NCI-H1092 treated with DMSO at 0.1 percent for 48 hours (cell line): ENCODE data around the gene ANKS6.

ENCODE experiments used
- DNase-seq: peaks from one replicate; lab custom pipeline; 2025; lab: John Stamatoyannopoulos, UW

The ANKS6 gene

DNA sequence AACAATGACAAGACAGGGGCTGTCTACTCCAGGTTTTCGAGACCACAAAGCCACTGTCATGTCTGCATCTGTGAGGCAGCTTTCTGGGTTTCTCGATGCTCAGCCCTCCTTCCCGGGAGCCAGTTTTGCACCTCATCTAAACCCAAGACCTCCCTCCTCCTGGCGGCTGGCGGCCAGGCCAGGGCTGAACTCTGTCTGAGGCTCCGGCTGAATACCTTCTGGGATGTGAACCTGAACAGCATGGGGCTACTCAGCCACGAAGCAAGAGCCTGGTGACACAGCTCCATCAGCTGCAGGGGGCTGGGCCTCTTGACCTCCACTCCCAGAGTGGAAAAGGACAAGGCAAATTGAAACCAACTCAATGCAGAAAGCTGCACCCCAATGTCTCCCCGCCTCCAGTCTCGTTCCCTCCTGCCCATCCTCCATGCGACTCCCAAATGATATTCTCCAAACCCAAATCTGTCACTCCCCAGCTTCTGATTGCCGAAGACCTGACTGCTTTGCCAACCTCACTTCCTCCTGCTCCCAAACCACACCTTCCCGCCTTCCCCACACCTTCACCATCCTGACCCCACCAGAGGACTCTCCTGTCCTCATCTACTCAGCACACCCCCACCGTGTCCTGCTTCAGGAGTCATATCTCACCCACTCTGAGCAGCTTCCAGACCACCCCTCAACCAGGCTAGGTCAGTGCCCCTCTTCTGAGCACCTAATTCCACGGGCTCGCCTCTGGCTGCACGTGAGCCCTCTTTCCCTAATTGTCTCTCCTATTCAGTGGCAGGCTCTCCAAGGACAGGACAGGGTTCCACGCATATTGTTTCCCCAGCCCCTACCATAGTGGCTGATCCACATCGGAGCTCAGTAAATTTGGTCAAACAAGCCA is 4.5 kb downstream of the ANKS6 start:
- DNase-seq: no peak

DNA sequence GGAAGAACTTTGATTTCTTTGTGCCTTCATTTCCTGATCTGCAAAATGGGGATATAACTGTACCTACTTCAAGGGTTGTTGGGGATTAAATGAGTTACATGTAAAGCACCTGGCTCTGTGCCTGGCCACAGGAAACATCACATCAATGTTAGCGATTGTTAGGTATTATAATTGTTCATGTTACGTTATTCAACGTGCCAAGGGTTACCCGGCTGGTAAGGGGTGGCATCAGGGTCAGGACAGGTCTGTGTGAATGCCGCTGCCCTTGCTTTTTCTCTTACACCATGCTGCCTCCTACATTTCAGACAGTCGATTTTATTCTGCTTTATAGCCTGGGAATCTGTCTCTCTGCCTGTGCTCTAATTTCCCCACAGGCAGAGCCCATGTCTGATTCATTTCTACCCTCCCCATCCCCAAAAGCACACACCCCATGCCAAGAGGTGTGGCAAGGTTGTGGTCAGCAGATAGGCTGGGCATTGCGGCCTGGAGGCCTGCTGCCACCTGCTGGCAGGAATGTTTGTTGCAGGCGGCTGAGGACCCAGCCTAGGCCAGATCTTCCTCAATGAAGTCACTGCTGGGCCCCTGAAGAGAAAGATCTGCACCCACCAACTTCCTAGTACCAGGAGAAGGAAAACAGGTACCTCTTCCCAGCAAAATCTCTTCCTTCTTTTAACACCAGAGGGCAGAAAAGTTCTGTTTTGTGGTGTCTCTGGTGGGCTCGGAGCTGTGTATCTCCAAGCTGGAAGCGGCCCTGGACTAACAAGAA is 5.3 kb downstream of the ANKS6 start:
- DNase-seq: peak; percentile 8

DNA sequence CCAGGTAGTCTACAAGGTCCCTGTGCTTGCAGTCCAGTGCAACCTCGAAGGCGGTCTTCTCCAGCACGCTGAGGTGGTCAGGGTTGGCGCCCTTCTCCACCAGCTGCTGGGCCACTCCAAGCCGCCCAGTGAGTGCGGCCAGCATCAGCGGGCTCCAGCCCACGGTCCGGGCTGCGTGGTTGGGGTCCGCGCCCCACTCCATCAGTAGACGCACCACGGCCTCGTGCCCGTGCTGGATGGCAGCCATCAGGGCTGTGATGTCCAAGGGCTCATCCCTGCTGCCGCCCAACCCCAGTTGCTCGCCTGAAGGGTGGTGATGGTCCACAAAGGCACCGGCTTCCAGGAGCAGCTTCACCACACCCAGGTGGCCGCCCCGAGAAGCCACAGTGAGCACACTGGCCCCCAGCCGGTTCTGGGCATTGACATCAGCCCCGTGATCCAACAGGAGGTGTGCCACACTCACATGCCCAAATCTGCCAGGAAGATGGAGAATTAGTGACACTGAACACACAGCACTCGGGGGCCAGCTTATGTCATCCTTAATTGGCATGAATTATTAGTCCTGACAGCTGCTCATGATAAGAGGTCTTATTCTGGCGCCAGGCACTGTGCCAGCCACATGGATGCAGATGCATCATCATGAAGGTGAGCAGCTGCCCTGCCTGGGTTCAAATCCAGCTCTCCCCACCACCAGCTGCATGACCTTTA is 6.1 kb downstream of the ANKS6 start:
- no peak for DNase-seq

DNA sequence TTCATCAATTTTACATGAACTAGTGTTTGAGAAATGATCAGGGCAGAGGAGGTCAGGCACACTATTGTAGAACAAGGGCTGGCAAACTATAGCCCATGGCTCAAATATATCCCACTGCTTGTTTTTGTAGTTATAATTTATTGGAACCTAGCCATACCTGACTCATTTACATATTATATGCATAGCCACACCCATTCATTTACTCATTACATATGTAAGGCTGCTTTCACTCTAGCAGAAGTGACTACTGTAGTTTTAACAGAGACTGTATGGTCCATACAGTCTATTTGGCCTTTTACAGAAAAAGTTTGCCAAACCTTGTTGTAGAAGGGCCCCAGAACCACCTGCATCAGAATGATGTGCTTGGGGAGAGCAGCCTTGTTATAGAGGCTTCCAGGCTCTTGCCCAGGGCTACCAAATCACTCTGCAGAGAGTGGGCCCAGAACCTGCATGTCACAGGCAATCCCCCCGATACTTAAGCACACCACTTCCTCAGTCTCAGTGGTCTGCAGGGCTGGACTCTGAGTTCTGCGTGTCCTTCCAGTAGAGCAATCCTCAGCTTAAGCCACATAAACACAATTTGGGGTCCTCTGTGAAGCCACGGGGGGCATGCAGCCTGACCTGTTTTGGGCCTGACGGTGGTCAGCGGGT is 6.7 kb downstream of the ANKS6 start:
- no peak for DNase-seq

DNA sequence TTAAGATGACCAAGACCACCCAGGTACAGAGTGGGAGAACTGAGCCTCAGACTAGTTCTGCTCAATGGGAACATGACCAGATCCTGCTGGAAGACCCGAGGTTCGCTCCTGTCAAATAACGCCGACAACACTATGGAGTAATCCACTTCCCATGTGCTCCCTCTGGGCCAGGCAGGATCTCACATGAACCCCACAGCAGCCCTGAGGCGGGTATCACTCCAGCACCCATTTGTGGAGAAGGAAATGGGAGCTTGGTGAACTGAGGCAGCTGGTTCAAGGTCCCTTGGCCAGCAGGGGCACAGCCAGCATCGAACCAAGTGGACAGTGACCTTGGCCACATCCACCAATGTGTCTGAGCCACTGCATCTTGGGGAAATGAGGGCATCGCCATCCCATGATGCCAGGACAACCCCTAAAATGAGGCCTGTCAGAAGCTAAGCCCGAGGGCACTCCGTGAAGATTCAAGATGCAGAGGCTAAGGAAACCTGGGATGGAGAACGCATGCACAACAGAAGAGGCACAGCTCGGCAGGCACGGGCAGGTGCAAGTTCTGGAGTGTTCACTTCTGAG is 8.5 kb downstream of the ANKS6 start:
- DNase-seq: no peak

DNA sequence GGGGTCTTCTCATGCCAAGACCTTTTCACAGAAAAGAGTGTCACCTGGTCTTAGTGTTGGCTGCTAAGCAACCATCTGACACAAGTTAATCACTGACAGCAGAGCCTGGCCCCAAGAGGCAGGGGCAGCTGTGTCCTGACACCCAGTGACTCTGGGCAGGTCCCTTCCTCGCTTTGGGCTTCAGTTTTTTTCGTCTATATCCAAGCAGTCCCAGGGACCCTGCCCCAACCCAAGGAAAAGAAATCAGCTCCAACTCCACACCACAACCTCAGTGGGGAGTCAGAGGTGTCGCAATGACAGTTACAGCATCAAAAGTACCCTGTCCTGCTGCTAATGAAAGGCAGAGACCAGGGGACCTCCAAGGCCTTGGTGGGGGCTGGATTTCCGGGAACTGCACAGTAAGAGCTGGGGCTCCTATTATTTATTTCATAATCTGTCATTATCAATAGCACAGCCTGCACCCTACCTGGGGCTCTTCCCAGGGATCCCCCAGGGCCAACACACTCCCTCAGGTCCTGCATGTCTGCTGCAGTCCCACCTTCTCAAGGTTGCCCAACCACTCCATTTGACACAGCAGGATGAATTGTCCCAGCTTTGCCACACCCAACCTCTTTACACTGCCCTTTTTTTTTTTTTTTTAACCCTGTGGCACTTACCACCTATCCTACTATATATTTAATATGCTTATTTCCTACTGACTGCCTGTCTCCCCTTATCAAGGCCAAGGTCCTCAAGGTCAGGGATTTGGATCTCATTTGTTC is 9.4 kb downstream of the ANKS6 start:
- DNase-seq: no peak

DNA sequence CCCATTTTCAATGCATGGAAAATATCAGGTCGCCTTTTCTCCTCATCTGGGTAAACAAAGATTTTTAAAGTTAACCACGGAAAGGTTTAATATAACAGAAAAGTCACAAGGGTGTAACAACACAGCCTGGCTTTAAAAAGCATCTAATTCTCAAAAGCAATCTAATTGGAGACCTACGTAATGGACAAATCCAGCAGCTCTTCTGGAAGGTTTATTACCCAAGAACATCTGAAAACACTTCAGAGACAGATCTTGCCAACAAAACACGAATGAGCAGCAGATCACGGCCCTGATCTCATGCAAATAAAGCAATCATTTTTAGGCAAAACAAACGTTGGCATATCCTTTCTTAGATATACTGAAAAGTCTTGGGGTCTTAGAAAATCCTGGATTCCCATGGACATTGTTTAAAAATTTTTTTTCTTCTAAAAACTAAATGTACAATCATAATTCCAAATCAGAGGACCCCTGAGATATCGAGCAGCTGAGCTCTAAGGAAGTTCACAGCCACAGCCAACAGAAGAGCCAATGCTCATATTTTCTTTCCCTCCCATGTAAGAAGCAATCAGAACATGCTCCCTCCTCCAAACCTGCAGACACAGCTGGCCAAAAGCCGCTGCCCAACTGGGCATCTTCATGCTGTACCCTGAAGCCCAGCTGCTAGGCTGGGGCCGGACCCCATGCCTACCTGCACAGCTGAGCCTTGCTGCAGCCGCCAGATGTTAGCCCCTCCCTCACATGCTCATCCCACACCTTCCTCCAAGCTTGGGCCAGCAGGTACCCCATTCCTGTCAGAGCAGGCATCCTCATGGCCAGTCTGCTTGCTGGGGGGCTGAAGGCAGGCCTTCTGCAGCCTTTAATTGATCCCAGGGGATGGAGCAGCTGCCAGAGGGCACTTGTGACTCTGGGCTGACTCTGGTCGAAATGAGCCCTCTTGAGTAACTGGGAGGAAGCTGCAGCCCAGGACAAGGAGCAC is 11.2 kb downstream of the ANKS6 start:
- DNase-seq: no peak

DNA sequence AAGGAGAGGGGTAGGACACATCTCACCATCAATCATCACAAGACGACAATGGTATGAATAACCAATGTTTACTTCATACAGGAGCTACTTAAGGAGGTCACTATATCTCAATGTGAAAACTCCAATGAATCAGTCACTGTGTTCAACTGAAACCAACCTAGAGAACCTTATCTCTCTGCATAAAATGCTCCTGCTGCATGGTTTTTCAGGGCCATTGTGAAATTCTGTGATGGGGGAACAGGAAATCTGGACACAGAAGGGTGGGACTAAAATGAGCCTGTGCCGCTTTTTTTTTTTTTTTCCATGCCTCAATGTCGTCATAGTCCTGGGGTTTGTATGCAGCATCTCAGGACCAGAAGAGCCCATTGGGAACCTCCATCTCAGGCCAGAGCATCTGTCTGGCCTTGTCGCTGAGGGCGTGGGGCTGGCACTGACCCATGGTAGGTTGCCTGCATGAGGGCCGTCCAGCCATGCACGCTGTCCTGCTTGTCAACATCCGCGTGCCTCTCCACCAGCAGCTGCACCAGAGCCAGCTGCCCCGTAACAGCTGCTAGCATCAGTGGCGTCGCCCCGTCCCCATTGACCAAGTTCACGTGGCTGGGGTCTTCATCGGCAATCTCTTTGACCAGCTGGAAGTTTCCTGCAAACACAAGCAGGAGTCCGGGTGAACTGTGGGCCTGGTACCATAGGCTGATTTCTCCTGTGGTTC is 12.7 kb downstream of the ANKS6 start:
- no peak for DNase-seq

DNA sequence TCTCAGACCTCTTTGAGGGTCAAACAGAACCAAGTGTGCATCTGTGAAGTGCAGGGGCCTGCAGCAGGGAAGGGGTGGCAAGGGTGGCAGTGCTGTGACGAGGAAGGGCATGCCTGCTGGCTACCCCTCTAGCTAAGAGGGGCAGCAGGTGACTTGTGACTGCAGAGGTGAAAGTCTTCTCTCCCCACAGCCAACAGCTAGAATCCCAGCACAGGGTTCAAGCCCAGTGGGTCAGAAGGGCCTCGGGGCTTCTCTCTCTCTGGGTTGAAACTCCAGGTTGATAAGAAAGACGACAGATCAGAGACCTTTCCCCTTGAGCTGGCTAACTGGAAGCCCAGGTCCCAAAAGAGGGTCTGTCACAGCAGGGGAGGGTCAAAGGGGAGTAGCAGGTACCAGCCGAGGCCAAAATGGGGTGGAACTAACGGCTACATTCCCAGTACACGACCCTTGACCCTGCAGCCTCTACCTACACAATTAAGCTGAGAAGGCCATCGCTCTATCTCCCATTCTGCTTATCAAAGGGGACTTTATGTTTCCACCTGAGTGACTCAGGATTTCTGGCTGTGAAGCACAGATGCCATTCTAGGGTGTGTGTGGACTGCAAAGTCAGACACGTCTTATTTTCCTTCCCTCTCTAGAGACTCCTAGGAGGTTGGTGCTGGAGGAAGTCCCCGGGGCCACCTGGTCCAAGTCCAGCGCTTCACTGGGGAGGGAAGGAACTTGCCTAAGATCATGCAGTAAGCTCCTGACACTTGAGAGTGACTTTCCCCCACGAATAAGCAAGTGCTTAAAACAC is 14.6 kb downstream of the ANKS6 start:
- DNase-seq: no peak

DNA sequence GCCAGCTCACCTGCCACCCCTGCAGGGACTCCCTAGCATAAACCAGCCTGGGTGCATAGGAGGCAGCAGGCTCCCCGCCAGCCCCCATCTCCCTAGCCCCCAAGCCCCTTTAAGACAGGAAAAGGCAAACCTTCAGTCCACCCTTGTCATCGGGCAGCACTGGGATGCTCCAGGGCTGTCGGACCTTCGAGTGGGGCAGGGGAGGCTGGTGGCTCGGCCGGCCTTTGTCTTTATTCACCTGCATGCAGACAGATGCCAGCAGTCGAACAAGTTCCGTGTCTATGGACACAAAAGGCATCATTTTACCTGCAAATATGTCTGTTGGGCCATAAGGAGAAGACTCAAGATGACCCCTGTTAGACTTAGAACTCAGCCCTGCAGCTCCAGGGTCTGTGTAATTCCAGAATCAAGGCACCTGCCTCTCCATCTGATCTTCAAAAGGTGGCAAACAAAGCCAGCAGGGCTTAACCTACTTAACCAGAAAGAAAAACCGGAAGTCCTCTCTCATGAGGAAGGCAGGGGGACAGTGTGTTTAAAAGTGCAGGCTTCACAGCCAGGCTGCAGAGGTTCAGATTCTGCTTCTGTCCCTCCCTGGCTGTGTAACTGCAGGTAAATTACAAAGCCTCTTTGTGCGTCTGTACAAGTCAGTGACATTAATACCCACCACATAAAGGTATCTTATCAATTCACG is 16.2 kb downstream of the ANKS6 start:
- no peak for DNase-seq

DNA sequence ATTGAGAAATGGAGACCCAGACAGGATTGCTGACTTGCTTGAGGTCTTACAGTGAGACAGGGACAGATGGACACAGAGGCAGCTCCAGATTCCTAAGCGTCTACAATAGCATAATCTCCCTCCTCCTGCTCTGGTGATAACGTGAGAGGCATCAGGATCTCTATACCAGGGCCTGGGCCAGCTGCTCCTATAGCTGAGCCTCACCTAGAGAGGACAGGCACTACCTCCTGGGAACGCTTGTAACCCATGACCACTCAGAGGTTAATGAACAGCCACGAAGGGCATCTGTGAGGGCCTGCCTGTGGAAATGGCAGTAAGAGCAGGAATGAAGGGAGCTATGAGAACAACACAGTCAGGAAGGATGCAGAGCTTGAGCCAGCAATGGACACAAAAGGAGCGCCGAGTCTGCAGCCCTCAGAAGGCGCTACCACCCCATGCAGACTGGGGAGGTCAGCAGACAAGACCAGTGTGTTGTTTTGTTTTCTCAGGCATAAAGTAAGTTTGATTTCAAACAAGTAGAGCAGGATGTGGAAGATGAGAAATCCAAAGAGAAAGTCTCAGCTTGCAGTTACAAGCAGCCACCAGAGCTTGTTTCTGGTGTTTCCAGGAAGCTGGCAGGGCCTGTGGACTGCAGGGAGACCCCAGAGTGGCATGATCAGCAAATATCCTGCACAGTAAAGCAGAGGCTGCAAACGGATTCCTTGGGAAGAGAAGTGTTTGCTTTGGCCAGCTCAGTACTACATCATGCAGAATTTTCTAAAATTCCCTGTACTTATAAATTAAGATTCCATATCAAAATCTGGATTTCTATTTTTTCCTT is 17.4 kb downstream of the ANKS6 start:
- DNase-seq: no peak

DNA sequence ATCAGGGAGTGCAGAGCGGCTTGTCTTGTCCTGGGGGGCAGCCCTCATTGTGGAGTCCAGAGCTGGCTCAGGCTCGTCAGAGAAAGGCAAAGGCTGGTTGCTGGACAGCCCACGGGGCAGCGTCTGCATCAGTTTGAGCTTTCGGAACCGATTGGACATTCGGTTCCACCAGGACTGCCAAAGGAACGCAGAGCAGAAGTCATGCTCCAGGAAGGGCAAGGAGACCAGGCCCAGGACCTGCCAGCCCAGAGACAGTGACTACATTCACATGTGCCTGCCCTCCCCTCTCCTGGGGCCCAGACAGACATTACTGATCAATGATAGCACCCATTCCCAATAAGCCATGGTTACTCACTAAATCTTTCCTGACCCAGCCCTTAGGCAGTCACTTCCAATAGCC is 18.1 kb downstream of the ANKS6 start:
- DNase-seq: no peak

DNA sequence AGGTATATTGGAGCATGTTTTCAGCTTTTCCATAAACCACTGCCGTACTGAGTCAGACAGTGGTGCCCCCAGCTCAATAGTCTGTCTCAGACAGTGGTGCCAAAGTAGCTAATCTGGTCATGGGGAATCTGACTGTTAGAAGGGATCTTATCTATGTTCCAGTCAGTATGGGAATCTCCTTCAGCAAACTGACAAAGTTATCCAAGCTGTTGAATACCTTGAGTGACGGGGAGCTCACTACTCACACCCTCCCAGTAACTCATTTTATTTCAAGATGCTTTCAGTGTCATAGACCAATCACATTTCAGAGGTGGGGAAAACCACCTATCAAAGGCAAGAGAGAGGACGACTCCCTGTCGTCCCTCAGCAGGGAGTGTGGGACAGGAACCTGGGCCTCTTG is 18.7 kb downstream of the ANKS6 start:
- DNase-seq: no peak

DNA sequence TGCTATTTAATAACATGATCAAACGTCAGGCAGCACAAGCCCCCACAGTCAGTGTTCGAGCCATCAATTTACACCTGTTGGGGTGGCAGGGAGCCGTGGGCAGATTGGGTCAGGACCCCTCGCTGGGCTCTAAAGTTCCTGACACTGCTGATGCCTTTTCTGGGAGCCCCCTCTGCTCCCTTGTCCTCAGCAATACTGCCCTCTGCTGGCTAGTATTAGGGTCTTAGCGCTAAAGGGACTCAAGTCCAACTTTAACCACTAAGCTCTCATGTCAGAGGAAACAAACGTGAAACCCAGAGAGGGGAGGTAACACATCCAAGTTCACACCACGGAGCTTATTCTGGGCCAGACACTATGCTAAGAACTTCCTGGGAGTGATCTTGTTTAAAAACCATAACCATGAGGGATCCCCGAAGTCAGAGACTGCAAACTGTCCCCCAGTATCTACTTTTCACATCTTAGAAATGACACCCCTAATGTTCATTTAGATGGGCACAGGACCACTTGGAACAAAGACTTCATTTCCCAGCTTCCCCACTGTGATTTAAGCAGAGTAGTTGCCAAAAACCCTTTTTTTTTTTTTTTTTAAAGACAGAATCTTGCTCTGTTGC is 20.4 kb downstream of the ANKS6 start:
- peak; percentile 50 for DNase-seq

DNA sequence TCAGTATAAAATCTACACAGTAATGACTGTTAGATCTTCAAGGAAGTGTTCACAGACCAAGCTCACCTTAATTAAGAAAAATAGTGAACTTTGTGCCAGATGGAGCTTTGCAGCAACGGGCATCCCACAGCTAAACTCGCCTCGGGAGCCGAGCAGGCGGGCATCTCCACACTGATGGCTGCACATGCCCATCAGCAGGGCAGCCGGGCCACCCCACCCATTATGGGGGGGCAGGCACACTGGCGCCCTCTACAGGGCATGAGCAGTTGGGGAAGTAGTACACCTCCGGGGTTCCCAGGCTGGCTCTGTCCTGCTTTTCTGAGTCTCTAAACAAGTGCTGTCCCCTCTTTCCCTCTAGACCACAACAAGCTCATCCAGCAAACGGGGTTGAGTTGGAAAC is 21.6 kb downstream of the ANKS6 start:
- no peak for DNase-seq

DNA sequence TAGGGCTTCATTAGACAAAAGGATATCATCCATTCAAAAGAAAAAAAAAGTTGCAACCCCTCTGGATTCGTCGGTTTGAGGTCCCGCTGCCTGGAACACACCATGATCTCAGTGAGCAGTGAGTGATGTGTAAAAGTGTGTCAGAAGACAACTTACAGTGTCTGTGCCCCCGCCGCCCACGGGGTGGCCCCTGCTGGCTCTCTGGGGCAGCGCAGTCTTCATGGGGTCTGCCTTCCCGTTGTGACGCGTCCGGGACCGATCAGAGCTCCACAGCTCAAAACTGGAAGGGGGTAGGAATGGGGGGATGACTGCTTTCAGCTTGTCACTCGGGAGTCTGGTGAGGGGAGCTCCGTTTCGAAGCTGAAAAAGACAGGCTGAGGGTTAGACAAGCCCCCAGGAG is 22.6 kb downstream of the ANKS6 start:
- no peak for DNase-seq
